ENCODE data around the gene ZNF564. TPM values are rescaled to one million over a fixed set of nuclear protein-coding genes. Genes with fewer than 3 reads are reported as not detected.
A peak's percentile ranks its signal among the peaks of the same experiment; 100 is the strongest.

Gene ZNF564
- 3.0 and 3.3 TPM in 2 replicates for total RNA-seq

- peak within 1 kb of the TSS; percentile 70 for H3K4me3 ChIP-seq (ENCODE audit: low read depth, low read length)
- TF ChIP-seq, protein P1, sequence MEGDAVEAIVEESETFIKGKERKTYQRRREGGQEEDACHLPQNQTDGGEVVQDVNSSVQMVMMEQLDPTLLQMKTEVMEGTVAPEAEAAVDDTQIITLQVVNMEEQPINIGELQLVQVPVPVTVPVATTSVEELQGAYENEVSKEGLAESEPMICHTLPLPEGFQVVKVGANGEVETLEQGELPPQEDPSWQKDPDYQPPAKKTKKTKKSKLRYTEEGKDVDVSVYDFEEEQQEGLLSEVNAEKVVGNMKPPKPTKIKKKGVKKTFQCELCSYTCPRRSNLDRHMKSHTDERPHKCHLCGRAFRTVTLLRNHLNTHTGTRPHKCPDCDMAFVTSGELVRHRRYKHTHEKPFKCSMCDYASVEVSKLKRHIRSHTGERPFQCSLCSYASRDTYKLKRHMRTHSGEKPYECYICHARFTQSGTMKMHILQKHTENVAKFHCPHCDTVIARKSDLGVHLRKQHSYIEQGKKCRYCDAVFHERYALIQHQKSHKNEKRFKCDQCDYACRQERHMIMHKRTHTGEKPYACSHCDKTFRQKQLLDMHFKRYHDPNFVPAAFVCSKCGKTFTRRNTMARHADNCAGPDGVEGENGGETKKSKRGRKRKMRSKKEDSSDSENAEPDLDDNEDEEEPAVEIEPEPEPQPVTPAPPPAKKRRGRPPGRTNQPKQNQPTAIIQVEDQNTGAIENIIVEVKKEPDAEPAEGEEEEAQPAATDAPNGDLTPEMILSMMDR (conservative IDR thresholded peaks at IDR 0.05; ENCODE audit: low read depth, low read length): no peak
Observed at GRCh38 chr19:12551060-12551832, at the start of gene ZNF564. ZNF564 (minus strand) TSS chr19:12551482; CDS start chr19:12551332, 150 bp downstream.

DNA sequence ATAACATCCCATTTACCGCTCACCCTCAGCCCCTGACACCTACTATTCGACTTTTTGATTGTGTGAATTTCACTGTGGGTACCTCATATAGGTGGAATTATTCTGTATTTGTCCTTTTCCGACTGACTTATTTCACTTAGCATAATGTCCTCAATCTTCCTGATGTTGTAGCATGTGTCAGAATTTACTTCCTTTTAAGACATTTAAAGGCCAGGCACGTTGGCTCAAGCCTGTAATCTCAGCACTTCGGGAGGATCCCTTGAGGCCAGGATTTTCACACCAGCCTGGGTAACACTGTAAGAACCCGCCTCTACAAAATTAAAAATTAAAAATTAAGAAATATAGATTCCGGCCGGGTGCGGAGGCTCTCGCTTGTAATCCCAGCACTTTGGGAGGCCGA is 46.3 kb upstream of the ZNF564 start:
- TF ChIP-seq, protein P1 (conservative IDR thresholded peaks at IDR 0.05; ENCODE audit: low read depth, low read length): no peak
- DNase-seq (ENCODE audit: low read depth): no peak
- no peak overlapping the region for H3K4me3 ChIP-seq (ENCODE audit: low read depth, low read length)

More at GRCh38 chr19:12551060-12551832, at the start of gene ZNF564:
- DNase-seq (ENCODE audit: low read depth): peak; percentile 95

DNA sequence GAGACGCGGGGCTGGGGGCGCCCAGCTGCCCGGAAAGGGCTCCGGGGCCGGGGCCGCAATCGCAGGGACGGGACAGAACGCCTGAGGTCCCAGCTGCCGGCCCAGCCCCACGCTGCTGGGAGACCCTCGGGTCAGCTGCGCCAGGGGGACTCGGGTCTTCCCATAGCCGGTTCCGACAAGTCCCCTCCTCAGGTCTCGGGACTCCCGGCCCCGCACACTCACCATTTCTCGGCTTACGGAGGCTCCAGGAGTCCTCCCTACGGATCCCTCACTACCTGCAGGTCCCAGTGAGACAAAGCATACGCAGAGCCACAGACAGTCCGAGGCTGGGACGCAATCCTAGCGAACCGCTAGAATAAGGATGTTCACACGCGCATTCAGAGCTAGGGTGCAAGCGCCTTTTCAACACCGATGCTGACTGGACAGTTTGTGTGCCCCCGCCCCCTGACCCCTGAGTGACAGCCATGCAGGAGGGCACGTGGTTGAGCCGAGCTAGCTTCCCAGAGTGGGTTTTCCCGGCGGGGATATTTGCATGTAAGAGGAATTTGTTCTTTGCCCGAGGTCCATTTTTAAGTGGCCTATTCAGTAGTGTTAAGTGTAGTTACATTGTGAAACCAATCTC is 45.8 kb upstream of the ZNF564 start:
- peak overlapping the region; percentile 38 for H3K4me3 ChIP-seq (ENCODE audit: low read depth, low read length)
- DNase-seq (ENCODE audit: low read depth): no peak
- TF ChIP-seq, protein P1 (conservative IDR thresholded peaks at IDR 0.05; ENCODE audit: low read depth, low read length): no peak

DNA sequence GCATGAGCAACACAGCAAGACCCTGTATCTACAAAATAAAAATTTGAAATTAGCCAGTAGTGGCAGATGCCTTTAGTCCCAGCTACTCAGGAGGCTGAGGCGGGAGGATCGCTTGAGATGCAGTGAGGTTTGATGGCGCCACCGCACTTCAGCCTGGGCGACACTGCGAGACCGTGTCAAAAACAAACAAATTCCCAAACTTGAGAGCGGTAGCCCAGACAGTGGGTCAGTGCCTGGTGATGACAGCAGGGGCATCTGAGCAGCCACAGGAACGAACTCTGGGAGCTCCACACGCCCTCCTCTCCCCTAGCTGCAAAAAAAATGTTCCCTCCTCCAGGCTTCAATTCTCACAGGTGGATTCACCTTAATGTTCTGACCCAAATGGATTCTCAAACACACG is 45.2 kb upstream of the ZNF564 start:
- peak overlapping the region; percentile 38 for H3K4me3 ChIP-seq (ENCODE audit: low read depth, low read length)
- TF ChIP-seq, protein P1 (conservative IDR thresholded peaks at IDR 0.05; ENCODE audit: low read depth, low read length): no peak
- no peak for DNase-seq (ENCODE audit: low read depth)

- H3K4me3 ChIP-seq (ENCODE audit: low read depth, low read length): no peak overlapping the region
- TF ChIP-seq, protein P1 (conservative IDR thresholded peaks at IDR 0.05; ENCODE audit: low read depth, low read length): no peak
Observed at GRCh38 chr19:12581100-12581499, 29.8 kb upstream of the ZNF564 start.

GRCh38 chr19:12580180-12580694 is 29.0 kb upstream of the ZNF564 start:
- TF ChIP-seq, protein P1 (conservative IDR thresholded peaks at IDR 0.05; ENCODE audit: low read depth, low read length): no peak
- no peak for DNase-seq (ENCODE audit: low read depth)
- H3K4me3 ChIP-seq (ENCODE audit: low read depth, low read length): no peak overlapping the region

More at GRCh38 chr19:12581100-12581499, 29.8 kb upstream of the ZNF564 start:
- no peak for DNase-seq (ENCODE audit: low read depth)
